Mesothelial cell of epicardium (in vitro differentiated cells): ENCODE measurements around the gene COL27A1. TPM values are rescaled to one million over a fixed set of nuclear protein-coding genes. Genes with fewer than 3 reads are reported as not detected.
A peak's percentile ranks its signal among the peaks of the same experiment; 100 is the strongest.

Experiments
- DNase-seq, 2 experiments: peaks; one replicate each; pipeline ENCODE4 v3.0.0; 2021; ENCODE audit warnings: low spot score in 2 of 2; ENCODE audit not compliant: unreplicated experiment in 2 of 2
- H3K27ac Mint-ChIP-seq: 2 replicates; pipeline ENCODE4 v1.8.0; 2021; ENCODE audit warnings: mixed read lengths
- H3K27me3 Mint-ChIP-seq: 2 replicates; pipeline ENCODE4 v1.8.0; 2021; ENCODE audit warnings: low read depth, mixed read lengths
- H3K36me3 Mint-ChIP-seq: 2 replicates; pipeline ENCODE4 v1.8.0; 2021; ENCODE audit warnings: mixed read lengths
- H3K4me1 Mint-ChIP-seq: 2 replicates; pipeline ENCODE4 v1.8.0; 2021; ENCODE audit warnings: mixed read lengths
- H3K4me3 Mint-ChIP-seq: 2 replicates; pipeline ENCODE4 v1.8.0; 2021; ENCODE audit warnings: mild to moderate bottlenecking, moderate library complexity, mixed read lengths
- H3K9me3 Mint-ChIP-seq: 2 replicates; pipeline ENCODE4 v1.8.0; 2021; ENCODE audit warnings: mixed read lengths
- total RNA-seq: library from RNA; stranded (reverse); gene quantifications from 3 replicates; pipeline ENCODE4 v1.2.1, GENCODE V29; 2021
- TF ChIP-seq, protein P1 (sequence below): fragments of 200-600 bp; sonication (generic); IDR thresholded peaks from one replicate; pipeline ENCODE4 v1.5.0; 2021; ENCODE audit warnings: antibody characterized with exemption; ENCODE audit not compliant: unreplicated experiment

COL27A1 gene
- total RNA-seq, 1 donor from 2014 or later = 138 TPM

DNA sequence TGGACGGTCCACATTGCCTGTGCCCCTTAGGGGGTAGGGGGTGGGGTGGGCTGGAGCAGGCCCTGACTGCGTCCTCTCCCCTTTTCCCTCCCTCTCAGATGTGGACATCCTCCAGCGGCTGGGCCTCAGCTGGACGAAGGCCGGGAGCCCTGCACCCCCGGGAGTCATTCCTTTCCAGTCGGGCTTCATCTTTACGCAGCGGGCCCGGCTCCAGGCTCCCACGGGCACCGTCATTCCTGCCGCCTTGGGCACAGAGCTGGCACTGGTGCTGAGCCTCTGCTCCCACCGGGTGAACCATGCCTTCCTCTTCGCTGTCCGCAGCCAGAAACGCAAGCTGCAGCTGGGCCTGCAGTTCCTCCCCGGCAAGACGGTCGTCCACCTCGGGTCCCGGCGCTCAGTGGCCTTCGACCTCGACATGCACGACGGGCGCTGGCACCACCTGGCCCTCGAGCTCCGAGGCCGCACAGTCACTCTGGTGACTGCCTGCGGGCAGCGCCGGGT is 12.3 kb downstream of the COL27A1 start:
- TF ChIP-seq, protein P1, sequence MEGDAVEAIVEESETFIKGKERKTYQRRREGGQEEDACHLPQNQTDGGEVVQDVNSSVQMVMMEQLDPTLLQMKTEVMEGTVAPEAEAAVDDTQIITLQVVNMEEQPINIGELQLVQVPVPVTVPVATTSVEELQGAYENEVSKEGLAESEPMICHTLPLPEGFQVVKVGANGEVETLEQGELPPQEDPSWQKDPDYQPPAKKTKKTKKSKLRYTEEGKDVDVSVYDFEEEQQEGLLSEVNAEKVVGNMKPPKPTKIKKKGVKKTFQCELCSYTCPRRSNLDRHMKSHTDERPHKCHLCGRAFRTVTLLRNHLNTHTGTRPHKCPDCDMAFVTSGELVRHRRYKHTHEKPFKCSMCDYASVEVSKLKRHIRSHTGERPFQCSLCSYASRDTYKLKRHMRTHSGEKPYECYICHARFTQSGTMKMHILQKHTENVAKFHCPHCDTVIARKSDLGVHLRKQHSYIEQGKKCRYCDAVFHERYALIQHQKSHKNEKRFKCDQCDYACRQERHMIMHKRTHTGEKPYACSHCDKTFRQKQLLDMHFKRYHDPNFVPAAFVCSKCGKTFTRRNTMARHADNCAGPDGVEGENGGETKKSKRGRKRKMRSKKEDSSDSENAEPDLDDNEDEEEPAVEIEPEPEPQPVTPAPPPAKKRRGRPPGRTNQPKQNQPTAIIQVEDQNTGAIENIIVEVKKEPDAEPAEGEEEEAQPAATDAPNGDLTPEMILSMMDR = no peak
- peaks cover 10% of the 10 kb centered on the region for H3K36me3 Mint-ChIP-seq
- H3K4me1 Mint-ChIP-seq = peaks cover 14% of the 10 kb centered on the region
- no peak overlapping the region for H3K27ac Mint-ChIP-seq
- no peaks in the 10 kb centered on the region for H3K9me3 Mint-ChIP-seq
- no peak for DNase-seq
- H3K4me3 Mint-ChIP-seq = no peak overlapping the region
- H3K27me3 Mint-ChIP-seq = no peaks in the 10 kb centered on the region

GRCh38 chr9:114168281-114169028 is 13.1 kb downstream of the COL27A1 start:
- Mint-ChIP-seq H3K27ac (no peak overlapping the region), H3K9me3 (no peaks in the 10 kb centered on the region), H3K4me1 (peaks cover 15% of the 10 kb centered on the region), H3K4me3 (no peak overlapping the region), H3K27me3 (no peaks in the 10 kb centered on the region), H3K36me3 (peaks cover 11% of the 10 kb centered on the region)
- TF ChIP-seq, protein P1 = no peak
- DNase-seq = no peak

- Mint-ChIP-seq H3K36me3 (peaks cover 11% of the 10 kb centered on the region), H3K9me3 (no peaks in the 10 kb centered on the region), H3K27ac (peak overlapping the region; percentile 66), H3K27me3 (no peaks in the 10 kb centered on the region), H3K4me3 (no peak overlapping the region), H3K4me1 (peaks cover 8% of the 10 kb centered on the region)
- DNase-seq = no peak
- TF ChIP-seq, protein P1 = no peak
Measured at GRCh38 chr9:114169029-114169951, 14.0 kb downstream of the COL27A1 start.

DNA sequence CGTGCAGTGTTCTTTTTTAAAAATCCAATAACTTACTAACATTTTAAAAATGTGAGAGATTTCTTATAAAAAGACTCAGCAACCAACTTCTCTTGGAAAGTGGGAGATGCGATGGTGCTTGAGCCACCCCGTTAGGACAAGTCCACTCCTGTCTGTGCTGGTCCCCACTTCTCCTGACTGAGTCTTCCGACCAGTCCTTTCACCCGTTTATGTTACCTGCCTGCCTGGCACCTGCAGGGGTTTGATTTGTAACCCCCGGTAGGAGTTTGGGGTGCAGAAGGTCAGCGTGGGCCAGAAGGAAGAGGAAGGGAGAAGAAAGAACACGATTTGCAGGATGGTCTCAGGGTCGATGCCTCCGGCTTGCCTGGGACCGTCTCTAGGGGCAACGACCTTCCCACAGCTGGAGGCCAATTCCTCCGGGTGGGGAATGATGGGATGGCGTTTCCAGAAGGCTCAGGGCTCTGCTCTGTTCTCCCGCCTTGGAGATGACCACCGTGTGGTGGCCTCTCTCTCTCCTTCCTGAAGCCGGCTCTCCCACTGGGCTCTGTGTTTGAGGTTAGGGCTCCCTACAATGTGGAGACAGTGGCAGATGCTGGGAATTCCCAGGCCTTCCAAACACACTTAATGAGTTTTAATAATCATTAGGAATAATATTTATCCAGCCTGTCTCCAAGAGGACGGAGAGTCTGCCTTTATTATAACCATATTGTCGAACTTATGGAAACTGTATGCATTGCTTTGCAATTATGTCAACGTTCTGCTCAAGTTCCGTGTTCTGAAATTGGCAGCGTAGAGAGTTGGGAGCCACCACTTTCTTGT is 14.8 kb downstream of the COL27A1 start:
- DNase-seq = no peak
- Mint-ChIP-seq H3K4me1 (peaks cover 11% of the 10 kb centered on the region), H3K4me3 (no peak overlapping the region), H3K27ac (peak overlapping the region; percentile 66), H3K9me3 (no peaks in the 10 kb centered on the region), H3K36me3 (peaks cover 11% of the 10 kb centered on the region), H3K27me3 (no peaks in the 10 kb centered on the region)
- TF ChIP-seq, protein P1 = no peak

GRCh38 chr9:114170771-114171461 is 15.6 kb downstream of the COL27A1 start:
- H3K4me1 Mint-ChIP-seq = peaks cover 13% of the 10 kb centered on the region
- H3K36me3 Mint-ChIP-seq = peaks cover 11% of the 10 kb centered on the region
- H3K27ac Mint-ChIP-seq = no peak overlapping the region
- H3K4me3 Mint-ChIP-seq = no peak overlapping the region
- H3K9me3 Mint-ChIP-seq = no peaks in the 10 kb centered on the region
- no peak for DNase-seq
- no peaks in the 10 kb centered on the region for H3K27me3 Mint-ChIP-seq
- TF ChIP-seq, protein P1 = no peak
